GM12891 (cell line): ENCODE results near the gene ZGPAT.

Source experiments
- DNase-seq: peaks from one replicate; pipeline ENCODE4 v3.0.0; 2011; ENCODE audit warnings: low spot score; ENCODE audit not compliant: insufficient read length
- FAIRE-seq: peaks from 2 replicates; lab custom pipeline; 2011; peaks lifted over from hg19 to GRCh38; lab: Jason Lieb, UNC
- PAX5 ChIP-seq: IDR thresholded peaks from 2 replicates; pipeline ENCODE4 v1.6.1; 2011; ENCODE audit warnings: low read length, moderate library complexity, mild to moderate bottlenecking; ENCODE audit not compliant: insufficient read depth, severe bottlenecking
- POLR2A ChIP-seq: IDR thresholded peaks from 2 replicates; pipeline ENCODE4 v1.6.1; 2011; ENCODE audit warnings: low read depth, low read length, control low read depth
- POLR2AphosphoS5 ChIP-seq: IDR thresholded peaks from 2 replicates; pipeline ENCODE4 v1.6.1; 2011; ENCODE audit warnings: low read depth, low read length, control low read depth
- POU2F2 ChIP-seq: IDR thresholded peaks from 2 replicates; pipeline ENCODE4 v1.6.1; 2011; ENCODE audit warnings: low read depth, mild to moderate bottlenecking, control low read depth, low read length, moderate library complexity
- SPI1 ChIP-seq: IDR thresholded peaks from 2 replicates; pipeline ENCODE4 v1.6.1; 2011; ENCODE audit warnings: low read depth, low read length, control low read depth
- TAF1 ChIP-seq: IDR thresholded peaks from 2 replicates; pipeline ENCODE4 v1.6.1; 2011; ENCODE audit warnings: low read depth, low read length, control low read depth

Gene ZGPAT

GRCh38 chr20:63687419-63688178 lies 20.2 kb upstream of the ZGPAT start:
- no peak for FAIRE-seq
- no peak for TF ChIP-seq POLR2A
- no peak for TF ChIP-seq PAX5
- no peak for TF ChIP-seq TAF1
- no peak for TF ChIP-seq POU2F2
- no peak for TF ChIP-seq SPI1
- TF ChIP-seq POLR2AphosphoS5: no peak
- DNase-seq: no peak

GRCh38 chr20:63688228-63689045 lies 19.4 kb upstream of the ZGPAT start:
- FAIRE-seq (no peak), DNase-seq (no peak)
- no peak for TF ChIP-seq POU2F2

DNA sequence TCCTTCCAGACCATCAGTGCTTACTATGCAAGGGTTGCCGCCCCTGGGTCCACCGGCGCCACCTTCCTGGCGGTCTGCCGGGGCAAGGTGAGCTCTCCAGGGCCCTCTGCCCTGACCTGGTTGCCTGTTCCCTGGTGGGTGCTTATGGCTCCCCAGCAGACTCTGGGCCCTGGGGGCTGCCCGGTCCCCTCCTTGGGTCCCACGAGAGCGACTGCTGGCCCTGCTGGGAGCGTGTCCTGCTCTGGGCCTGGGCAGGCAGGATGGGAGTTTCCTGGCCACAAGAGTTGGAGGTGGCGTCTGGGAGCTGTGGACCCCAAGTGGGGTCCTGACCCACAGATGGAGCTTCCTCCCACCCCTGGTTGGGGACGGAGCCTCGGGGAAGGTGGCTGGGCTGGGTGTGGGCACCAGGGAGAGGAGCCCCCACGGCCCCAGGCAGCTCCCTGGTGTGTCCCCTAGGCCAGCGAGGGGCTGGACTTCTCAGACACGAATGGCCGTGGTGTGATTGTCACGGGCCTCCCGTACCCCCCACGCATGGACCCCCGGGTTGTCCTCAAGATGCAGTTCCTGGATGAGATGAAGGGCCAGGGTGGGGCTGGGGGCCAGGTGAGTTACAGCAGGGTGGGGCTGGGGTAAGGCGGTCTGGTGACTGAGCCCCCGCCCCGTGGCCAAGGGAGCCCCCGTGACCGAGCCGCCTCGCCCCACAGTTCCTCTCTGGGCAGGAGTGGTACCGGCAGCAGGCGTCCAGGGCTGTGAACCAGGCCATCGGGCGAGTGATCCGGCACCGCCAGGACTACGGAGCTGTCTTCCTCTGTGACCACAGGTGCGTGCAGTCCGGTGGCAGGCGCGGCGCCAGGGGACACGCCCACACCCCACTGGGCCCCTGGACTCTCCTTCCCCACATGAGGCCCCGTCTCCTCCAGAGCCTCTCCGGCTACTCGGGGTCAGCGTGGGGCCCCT lies 18.5 kb upstream of the ZGPAT start:
- no peak for FAIRE-seq
- DNase-seq: no peak
- TF ChIP-seq SPI1 (no peak), POLR2A (no peak), POLR2AphosphoS5 (no peak), TAF1 (no peak), POU2F2 (no peak), PAX5 (no peak)

- no peak for TF ChIP-seq PAX5
- FAIRE-seq (no peak), DNase-seq (no peak)
Measured at GRCh38 chr20:63690003-63690897, 17.6 kb upstream of the ZGPAT start.

DNA sequence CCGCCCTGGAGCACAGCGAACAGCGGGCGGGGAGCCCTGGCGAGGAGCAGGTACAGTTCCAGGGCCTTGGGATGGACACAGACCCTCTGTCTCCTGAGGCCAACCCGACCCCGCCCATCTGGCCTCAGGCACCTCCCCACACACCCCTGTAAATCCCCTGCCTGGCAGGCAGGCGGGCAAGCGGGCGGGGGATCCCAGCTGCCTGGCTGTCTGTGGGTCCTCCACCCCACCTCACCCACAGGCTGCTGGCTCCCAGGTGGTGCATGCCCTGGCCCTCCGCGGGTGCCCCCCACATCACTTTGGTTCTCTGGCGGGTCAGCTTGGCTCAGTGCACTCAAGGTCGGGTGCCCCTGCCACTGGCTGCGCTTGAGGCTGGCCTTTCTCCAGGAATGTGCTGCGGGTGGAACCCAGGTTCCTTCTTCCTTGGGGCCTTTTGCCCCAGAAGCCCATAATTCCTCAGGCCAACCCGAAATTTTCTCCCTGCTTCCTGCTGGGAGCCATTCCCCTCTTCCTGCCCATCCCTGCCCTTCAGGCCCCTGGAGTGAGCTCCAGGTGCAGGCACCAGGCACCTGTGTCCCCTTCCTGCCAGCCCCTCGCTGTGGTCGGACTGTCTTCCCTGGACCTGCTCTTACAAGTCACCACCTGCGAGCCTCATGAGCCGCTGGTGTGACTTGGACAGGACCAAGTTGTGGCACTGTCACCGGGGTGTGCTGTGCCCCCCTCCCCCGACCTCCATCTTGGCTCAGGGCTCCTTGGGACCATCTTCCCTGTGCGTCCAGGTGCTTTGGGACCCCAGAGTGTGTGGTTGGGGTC lies 16.7 kb upstream of the ZGPAT start:
- peak; percentile 53 for DNase-seq
- TF ChIP-seq POLR2A (no peak), POU2F2 (no peak), TAF1 (no peak), POLR2AphosphoS5 (no peak), PAX5 (no peak), SPI1 (no peak)
- no peak for FAIRE-seq

GRCh38 chr20:63691711-63692435 lies 16.0 kb upstream of the ZGPAT start:
- TF ChIP-seq PAX5 (no peak), SPI1 (no peak), POU2F2 (no peak), POLR2AphosphoS5 (no peak), POLR2A (no peak), TAF1 (no peak)
- DNase-seq: no peak
- FAIRE-seq: no peak

DNA sequence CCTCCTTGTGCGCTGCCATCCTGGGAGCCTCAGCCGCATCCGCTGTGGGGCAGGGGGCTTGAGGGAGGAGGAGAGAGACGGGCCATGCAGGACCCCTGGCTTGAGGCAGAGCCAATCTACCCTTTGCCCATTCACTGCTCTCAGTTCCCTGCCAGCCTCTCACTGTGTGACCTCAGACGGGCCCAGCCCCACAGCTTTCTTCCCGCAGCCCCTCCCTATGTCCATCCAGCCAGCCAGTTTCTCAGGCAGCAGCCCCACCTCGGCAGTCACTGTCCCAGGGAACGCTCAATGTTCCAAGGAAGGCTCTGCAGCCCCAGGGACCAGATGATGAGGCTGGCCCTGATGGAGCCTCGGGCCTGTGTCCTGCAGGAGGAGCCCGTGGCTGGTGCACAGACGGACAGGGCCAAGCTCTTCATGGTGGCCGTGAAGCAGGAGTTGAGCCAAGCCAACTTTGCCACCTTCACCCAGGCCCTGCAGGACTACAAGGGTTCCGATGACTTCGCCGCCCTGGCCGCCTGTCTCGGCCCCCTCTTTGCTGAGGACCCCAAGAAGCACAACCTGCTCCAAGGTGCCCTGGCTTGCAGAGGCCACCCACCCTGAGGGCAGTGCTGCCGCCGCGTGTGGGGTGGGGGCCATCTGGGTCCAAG lies 15.3 kb upstream of the ZGPAT start:
- no peak for TF ChIP-seq SPI1
- no peak for TF ChIP-seq TAF1
- no peak for TF ChIP-seq POLR2A
- TF ChIP-seq POU2F2: no peak
- FAIRE-seq (no peak), DNase-seq (no peak)
